SK-N-MC (cell line): ENCODE measurements around the gene PPP1R26.

ENCODE experiments used
- EZH2 ChIP-seq: fragments of 200-600 bp; sonication (generic); IDR thresholded peaks from one replicate; pipeline ENCODE4 v1.6.1; 2017; ENCODE audit warnings: antibody characterized with exemption
- FOXP2 ChIP-seq: optimal IDR thresholded peaks from 2 replicates; pipeline ENCODE3; 2011; ENCODE audit warnings: mild to moderate bottlenecking, moderate library complexity; ENCODE audit not compliant: insufficient read depth; ENCODE audit errors: extremely low read length, control extremely low read depth
- POLR2AphosphoS5 ChIP-seq: IDR thresholded peaks from 2 replicates; pipeline ENCODE4 v1.6.1; 2012; ENCODE audit warnings: mild to moderate bottlenecking, low read depth, low read length, borderline replicate concordance

DNA sequence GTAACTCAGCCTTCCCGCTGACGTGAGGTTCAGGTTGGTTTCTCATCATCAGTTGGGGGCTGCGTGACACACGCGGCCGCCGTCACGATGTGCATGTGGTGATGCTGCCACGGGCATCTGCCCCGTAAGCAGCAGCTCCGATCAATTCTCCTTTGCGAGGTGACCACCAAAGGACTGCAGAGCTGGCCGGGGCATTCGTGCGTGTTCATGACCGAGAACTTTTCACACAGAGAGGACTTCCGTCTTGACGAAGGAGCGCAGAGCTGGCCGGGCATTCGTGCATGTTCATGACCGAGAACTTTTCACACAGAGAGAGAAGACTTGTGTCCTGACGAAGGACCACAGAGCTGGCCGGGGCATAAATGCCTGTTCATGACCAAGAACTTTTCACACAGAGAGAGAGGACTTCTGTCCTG is 37.8 kb downstream of the PPP1R26 start:
- TF ChIP-seq POLR2AphosphoS5 (no peak), EZH2 (no peak), FOXP2 (no peak)
